Ishikawa (cell line): ENCODE measurements around the gene YJU2.

Experiments used
- CEBPB ChIP-seq: IDR thresholded peaks from 2 replicates; pipeline ENCODE4 v1.6.1; 2012
- CREB1 ChIP-seq: IDR thresholded peaks from 2 replicates; pipeline ENCODE4 v1.6.1; 2012; ENCODE audit warnings: low read depth
- EGR1 ChIP-seq: IDR thresholded peaks from 2 replicates; pipeline ENCODE4 v1.6.1; 2012
- EP300 ChIP-seq: IDR thresholded peaks from 2 replicates; pipeline ENCODE4 v1.6.1; 2012; ENCODE audit warnings: borderline replicate concordance
- FOXM1 ChIP-seq: IDR thresholded peaks from 2 replicates; pipeline ENCODE4 v1.6.1; 2012; ENCODE audit warnings: low read depth, borderline replicate concordance
- MAX ChIP-seq: IDR thresholded peaks from 2 replicates; pipeline ENCODE4 v1.6.1; 2012
- NFIC ChIP-seq: IDR thresholded peaks from 2 replicates; pipeline ENCODE4 v1.6.1; 2012
- RAD21 ChIP-seq: IDR thresholded peaks from 2 replicates; pipeline ENCODE4 v1.6.1; 2012; ENCODE audit warnings: low read depth
- REST ChIP-seq: IDR thresholded peaks from 2 replicates; pipeline ENCODE4 v1.6.1; 2012; ENCODE audit warnings: low read depth, mild to moderate bottlenecking
- TAF1 ChIP-seq: IDR thresholded peaks from 2 replicates; pipeline ENCODE4 v1.6.1; 2012; ENCODE audit warnings: low read depth, mild to moderate bottlenecking
- TCF12 ChIP-seq: IDR thresholded peaks from 2 replicates; pipeline ENCODE4 v1.6.1; 2012; ENCODE audit warnings: low read depth
- TEAD4 ChIP-seq: IDR thresholded peaks from 2 replicates; pipeline ENCODE4 v1.6.1; 2012
- YY1 ChIP-seq: IDR thresholded peaks from 2 replicates; pipeline ENCODE4 v1.6.1; 2012; ENCODE audit warnings: low read depth
- ZBTB7A ChIP-seq: IDR thresholded peaks from 2 replicates; pipeline ENCODE4 v1.6.1; 2012; ENCODE audit warnings: low read depth
- TF ChIP-seq, protein P1 (sequence below): IDR thresholded peaks from 2 replicates; pipeline ENCODE4 v1.6.1; 2012

Gene YJU2

GRCh38 chr19:4225885-4226284 lies 21.0 kb upstream of the YJU2 start:
- TF ChIP-seq MAX = no peak
- no peak for TF ChIP-seq FOXM1
- TF ChIP-seq CEBPB = no peak
- no peak for TF ChIP-seq YY1
- no peak for TF ChIP-seq REST
- no peak for TF ChIP-seq RAD21
- TF ChIP-seq, protein P1, sequence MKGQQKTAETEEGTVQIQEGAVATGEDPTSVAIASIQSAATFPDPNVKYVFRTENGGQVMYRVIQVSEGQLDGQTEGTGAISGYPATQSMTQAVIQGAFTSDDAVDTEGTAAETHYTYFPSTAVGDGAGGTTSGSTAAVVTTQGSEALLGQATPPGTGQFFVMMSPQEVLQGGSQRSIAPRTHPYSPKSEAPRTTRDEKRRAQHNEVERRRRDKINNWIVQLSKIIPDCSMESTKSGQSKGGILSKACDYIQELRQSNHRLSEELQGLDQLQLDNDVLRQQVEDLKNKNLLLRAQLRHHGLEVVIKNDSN = no peak

DNA sequence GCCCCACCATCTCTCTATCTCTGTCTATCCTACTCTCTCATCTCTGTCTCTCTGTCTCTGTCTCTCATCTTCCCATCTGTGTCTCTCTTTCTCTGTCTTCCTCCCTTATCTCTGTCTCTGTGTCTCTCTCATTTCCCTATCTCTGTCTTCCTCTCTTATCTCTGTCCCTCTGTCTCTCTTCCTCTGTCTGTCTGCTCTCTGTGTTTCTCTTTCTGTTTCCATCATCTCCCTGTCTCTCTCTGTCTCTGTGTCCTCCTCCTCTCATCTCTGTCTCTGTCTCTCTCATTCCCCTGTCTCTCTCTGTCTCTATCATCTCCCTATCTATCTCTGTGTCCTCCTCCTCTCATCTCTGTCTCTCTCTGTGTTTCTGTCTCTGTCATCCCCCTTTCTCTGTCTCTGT lies 19.1 kb upstream of the YJU2 start:
- TF ChIP-seq TCF12 (no peak), TEAD4 (no peak), EGR1 (no peak), MAX (no peak), ZBTB7A (no peak), CEBPB (no peak), FOXM1 (no peak), RAD21 (no peak), REST (no peak), TAF1 (no peak), NFIC (no peak)

GRCh38 chr19:4228765-4229178 lies 18.1 kb upstream of the YJU2 start:
- TF ChIP-seq YY1 (no peak), CEBPB (no peak), ZBTB7A (no peak)

DNA sequence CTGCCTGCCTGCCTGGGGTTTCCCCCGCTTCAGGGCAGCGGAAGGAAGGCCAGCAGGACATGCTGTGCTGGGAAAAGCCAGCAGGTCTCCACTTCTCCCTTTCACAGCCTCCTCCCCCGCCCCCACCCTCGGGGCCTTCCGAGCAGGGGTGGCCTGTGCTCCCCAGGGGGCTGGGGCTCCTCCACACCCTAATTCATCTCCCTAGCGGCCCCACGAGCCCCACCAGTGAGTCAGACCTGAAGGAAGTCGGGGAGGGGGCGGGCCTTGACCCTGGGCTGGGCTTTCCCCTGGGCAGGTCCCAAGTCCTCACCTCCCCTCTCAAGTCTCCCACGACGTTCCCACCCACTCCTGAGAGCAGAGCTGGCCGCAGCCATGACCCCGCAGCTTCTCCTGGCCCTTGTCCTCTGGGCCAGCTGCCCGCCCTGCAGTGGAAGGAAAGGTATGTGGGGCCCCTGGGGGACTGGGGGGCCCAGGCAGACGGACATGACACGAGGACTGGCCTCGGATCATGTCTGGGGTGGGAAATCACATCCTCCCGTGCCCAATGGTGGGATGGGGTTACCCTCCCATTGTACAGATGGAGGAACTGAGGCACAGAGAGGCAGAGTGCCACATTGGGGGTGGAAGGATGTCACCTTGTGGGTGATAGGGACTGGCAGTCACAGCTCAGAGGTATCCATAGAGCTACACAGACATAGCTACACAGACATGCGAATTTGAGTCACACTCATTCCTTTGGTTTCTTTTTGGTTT lies 17.5 kb upstream of the YJU2 start, which contains the start of gene EBI3:
Gene EBI3 (plus strand): TSS at position 345 of the 753 bp plus-strand sequence. CDS start 28 bp downstream, at position 373.
- TF ChIP-seq ZBTB7A (peak; percentile 73; the same call in 1 of the 2 replicates), TEAD4 (no peak), MAX (no peak)
- TF ChIP-seq, protein P1 = no peak

- no peak for TF ChIP-seq ZBTB7A
- TF ChIP-seq MAX = no peak
- no peak for TF ChIP-seq REST
- no peak for TF ChIP-seq NFIC
- no peak for TF ChIP-seq TEAD4
- no peak for TF ChIP-seq CREB1
- TF ChIP-seq RAD21 = no peak
- TF ChIP-seq TAF1 = no peak
- TF ChIP-seq TCF12 = no peak
- no peak for TF ChIP-seq EP300
- no peak for TF ChIP-seq FOXM1
- TF ChIP-seq CEBPB = no peak
- no peak for TF ChIP-seq EGR1
- TF ChIP-seq, protein P1 = no peak
- no peak for TF ChIP-seq YY1
Observed at GRCh38 chr19:4232614-4233281, 14.1 kb upstream of the YJU2 start.
